Measurements from ENCODE around the gene AREG.
A peak's percentile ranks its signal among the peaks of the same experiment; 100 is the strongest.

AREG gene

GRCh38 chr4:74400395-74400794, 44.5 kb upstream of the AREG start:
- H3K9ac ChIP-seq (ENCODE audit: low read length): no peak overlapping the region
- H3K4me3 ChIP-seq (ENCODE audit: low read depth, low read length): no peak overlapping the region
- no peaks in the 10 kb centered on the region for H3K9me3 ChIP-seq (ENCODE audit: insufficient read depth, low read depth, low read length)
- H3K27me3 ChIP-seq (ENCODE audit: insufficient read depth, low read length): no peaks in the 10 kb centered on the region
- H3K23ac ChIP-seq (ENCODE audit: low read length): no peak overlapping the region
- H2AFZ ChIP-seq (ENCODE audit: insufficient read depth, low read length, poor library complexity): no peak overlapping the region
- no peak overlapping the region for H3K18ac ChIP-seq (ENCODE audit: low read length)
- no peak overlapping the region for H4K8ac ChIP-seq (ENCODE audit: low read depth, low read length)
- no peak overlapping the region for H2BK12ac ChIP-seq (ENCODE audit: low read length)
- H3K4ac ChIP-seq (ENCODE audit: low read depth, low read length): no peak overlapping the region
- H4K12ac ChIP-seq (ENCODE audit: low read depth, low read length): no peak overlapping the region
- no peaks in the 10 kb centered on the region for H3K36me3 ChIP-seq (ENCODE audit: control insufficient read depth in 1 of 2, insufficient read depth in 2 of 2, low read length in 2 of 2)
- no peak overlapping the region for H2BK5ac ChIP-seq (ENCODE audit: low read depth, low read length, poor library complexity)
- no peak overlapping the region for H2BK120ac ChIP-seq (ENCODE audit: insufficient read depth, low read length, poor library complexity)
- no peaks in the 10 kb centered on the region for H3K4me1 ChIP-seq (ENCODE audit: control insufficient read depth in 1 of 2, insufficient read depth in 2 of 2, low read length in 2 of 2)
- no peak overlapping the region for H3K4me2 ChIP-seq (ENCODE audit: low read length)
- peak; percentile 14 to 42 for DNase-seq
- no peaks in the 10 kb centered on the region for H3K79me2 ChIP-seq (ENCODE audit: control insufficient read depth, insufficient read depth, low read length, poor library complexity)
- WGBS (ENCODE audit: extremely low coverage, insufficient coverage, insufficient read length): no CpG with 5 or more reads among the region's 10 CpGs
- no peak overlapping the region for H4K91ac ChIP-seq (ENCODE audit: low read depth, low read length)
- H3K79me1 ChIP-seq (ENCODE audit: low read length): no peaks in the 10 kb centered on the region
- no peak overlapping the region for H3K27ac ChIP-seq (ENCODE audit: low read depth, low read length)
- no peak overlapping the region for H2AK5ac ChIP-seq (ENCODE audit: low read length)
- no peak overlapping the region for H3K14ac ChIP-seq (ENCODE audit: low read length)

- Histone ChIP-seq H2AFZ (ENCODE audit: insufficient read depth, low read length, poor library complexity) (no peak overlapping the region), H4K12ac (ENCODE audit: low read depth, low read length) (no peak overlapping the region), H4K8ac (ENCODE audit: low read depth, low read length) (no peak overlapping the region), H3K27ac (ENCODE audit: low read depth, low read length) (no peak overlapping the region), H3K23ac (ENCODE audit: low read length) (no peak overlapping the region), H2BK120ac (ENCODE audit: insufficient read depth, low read length, poor library complexity) (no peak overlapping the region), H2BK12ac (ENCODE audit: low read length) (no peak overlapping the region), H3K27me3 (ENCODE audit: insufficient read depth, low read length) (no peaks in the 10 kb centered on the region), H3K14ac (ENCODE audit: low read length) (no peak overlapping the region), H3K18ac (ENCODE audit: low read length) (no peak overlapping the region), H3K4me2 (ENCODE audit: low read length) (no peak overlapping the region), H4K91ac (ENCODE audit: low read depth, low read length) (no peak overlapping the region), H3K36me3 (ENCODE audit: control insufficient read depth in 1 of 2, insufficient read depth in 2 of 2, low read length in 2 of 2) (no peaks in the 10 kb centered on the region), H3K4me3 (ENCODE audit: low read depth, low read length) (no peak overlapping the region), H3K4ac (ENCODE audit: low read depth, low read length) (no peak overlapping the region), H3K79me1 (ENCODE audit: low read length) (no peaks in the 10 kb centered on the region), H2AK5ac (ENCODE audit: low read length) (no peak overlapping the region), H3K4me1 (ENCODE audit: control insufficient read depth in 1 of 2, insufficient read depth in 2 of 2, low read length in 2 of 2) (no peaks in the 10 kb centered on the region), H3K9me3 (ENCODE audit: insufficient read depth, low read depth, low read length) (no peaks in the 10 kb centered on the region), H3K9ac (ENCODE audit: low read length) (no peak overlapping the region), H3K79me2 (ENCODE audit: control insufficient read depth, insufficient read depth, low read length, poor library complexity) (no peaks in the 10 kb centered on the region), H2BK5ac (ENCODE audit: low read depth, low read length, poor library complexity) (no peak overlapping the region)
- WGBS (ENCODE audit: extremely low coverage, insufficient coverage, insufficient read length): no CpG with 5 or more reads among the region's 5 CpGs
- DNase-seq: no peak
Measured at GRCh38 chr4:74402692-74403456, 42.1 kb upstream of the AREG start.

GRCh38 chr4:74407891-74408290, 37.0 kb upstream of the AREG start:
- Histone ChIP-seq H4K12ac (ENCODE audit: low read depth, low read length) (no peak overlapping the region), H3K79me2 (ENCODE audit: control insufficient read depth, insufficient read depth, low read length, poor library complexity) (no peaks in the 10 kb centered on the region), H3K27me3 (ENCODE audit: insufficient read depth, low read length) (no peaks in the 10 kb centered on the region), H3K14ac (ENCODE audit: low read length) (no peak overlapping the region), H3K9ac (ENCODE audit: low read length) (no peak overlapping the region), H2BK12ac (ENCODE audit: low read length) (no peak overlapping the region), H3K9me3 (ENCODE audit: insufficient read depth, low read depth, low read length) (no peaks in the 10 kb centered on the region), H2BK120ac (ENCODE audit: insufficient read depth, low read length, poor library complexity) (no peak overlapping the region), H2AK5ac (ENCODE audit: low read length) (no peak overlapping the region), H4K8ac (ENCODE audit: low read depth, low read length) (no peak overlapping the region), H2BK5ac (ENCODE audit: low read depth, low read length, poor library complexity) (no peak overlapping the region), H3K27ac (ENCODE audit: low read depth, low read length) (no peak overlapping the region), H3K4me2 (ENCODE audit: low read length) (no peak overlapping the region), H3K79me1 (ENCODE audit: low read length) (no peaks in the 10 kb centered on the region), H3K36me3 (ENCODE audit: control insufficient read depth in 1 of 2, insufficient read depth in 2 of 2, low read length in 2 of 2) (no peaks in the 10 kb centered on the region), H3K4me1 (ENCODE audit: control insufficient read depth in 1 of 2, insufficient read depth in 2 of 2, low read length in 2 of 2) (no peaks in the 10 kb centered on the region), H4K91ac (ENCODE audit: low read depth, low read length) (no peak overlapping the region), H3K4ac (ENCODE audit: low read depth, low read length) (no peak overlapping the region), H3K18ac (ENCODE audit: low read length) (no peak overlapping the region), H3K4me3 (ENCODE audit: low read depth, low read length) (no peak overlapping the region), H2AFZ (ENCODE audit: insufficient read depth, low read length, poor library complexity) (no peak overlapping the region), H3K23ac (ENCODE audit: low read length) (no peak overlapping the region)
- DNase-seq: no peak

GRCh38 chr4:74408639-74409038, 36.3 kb upstream of the AREG start:
- Histone ChIP-seq H2BK5ac (ENCODE audit: low read depth, low read length, poor library complexity) (no peak overlapping the region), H3K79me1 (ENCODE audit: low read length) (no peaks in the 10 kb centered on the region), H4K12ac (ENCODE audit: low read depth, low read length) (no peak overlapping the region), H2AK5ac (ENCODE audit: low read length) (no peak overlapping the region), H3K4me1 (ENCODE audit: control insufficient read depth in 1 of 2, insufficient read depth in 2 of 2, low read length in 2 of 2) (no peaks in the 10 kb centered on the region), H3K9ac (ENCODE audit: low read length) (no peak overlapping the region), H3K23ac (ENCODE audit: low read length) (no peak overlapping the region), H2AFZ (ENCODE audit: insufficient read depth, low read length, poor library complexity) (no peak overlapping the region), H3K27ac (ENCODE audit: low read depth, low read length) (no peak overlapping the region), H2BK120ac (ENCODE audit: insufficient read depth, low read length, poor library complexity) (no peak overlapping the region), H4K91ac (ENCODE audit: low read depth, low read length) (no peak overlapping the region), H3K4me3 (ENCODE audit: low read depth, low read length) (no peak overlapping the region), H3K27me3 (ENCODE audit: insufficient read depth, low read length) (no peaks in the 10 kb centered on the region), H2BK12ac (ENCODE audit: low read length) (no peak overlapping the region), H3K14ac (ENCODE audit: low read length) (no peak overlapping the region), H4K8ac (ENCODE audit: low read depth, low read length) (no peak overlapping the region), H3K36me3 (ENCODE audit: control insufficient read depth in 1 of 2, insufficient read depth in 2 of 2, low read length in 2 of 2) (no peaks in the 10 kb centered on the region), H3K4ac (ENCODE audit: low read depth, low read length) (no peak overlapping the region), H3K79me2 (ENCODE audit: control insufficient read depth, insufficient read depth, low read length, poor library complexity) (no peaks in the 10 kb centered on the region), H3K18ac (ENCODE audit: low read length) (no peak overlapping the region), H3K9me3 (ENCODE audit: insufficient read depth, low read depth, low read length) (no peaks in the 10 kb centered on the region), H3K4me2 (ENCODE audit: low read length) (no peak overlapping the region)
- WGBS (ENCODE audit: extremely low coverage, insufficient coverage, insufficient read length): no CpG with 5 or more reads among the region's 3 CpGs
- DNase-seq: peak in 1 of 2 donors; percentile 37

Data from trophoblast cell (in vitro differentiated cells and primary cell).